ENCODE data around the gene MAPK4. TPM values are rescaled to one million over a fixed set of nuclear protein-coding genes. Genes with fewer than 3 reads are reported as not detected.

The MAPK4 gene
- total RNA-seq, result under 0.01 TPM in 1 of 2 replicates, not detected in the other

DNA sequence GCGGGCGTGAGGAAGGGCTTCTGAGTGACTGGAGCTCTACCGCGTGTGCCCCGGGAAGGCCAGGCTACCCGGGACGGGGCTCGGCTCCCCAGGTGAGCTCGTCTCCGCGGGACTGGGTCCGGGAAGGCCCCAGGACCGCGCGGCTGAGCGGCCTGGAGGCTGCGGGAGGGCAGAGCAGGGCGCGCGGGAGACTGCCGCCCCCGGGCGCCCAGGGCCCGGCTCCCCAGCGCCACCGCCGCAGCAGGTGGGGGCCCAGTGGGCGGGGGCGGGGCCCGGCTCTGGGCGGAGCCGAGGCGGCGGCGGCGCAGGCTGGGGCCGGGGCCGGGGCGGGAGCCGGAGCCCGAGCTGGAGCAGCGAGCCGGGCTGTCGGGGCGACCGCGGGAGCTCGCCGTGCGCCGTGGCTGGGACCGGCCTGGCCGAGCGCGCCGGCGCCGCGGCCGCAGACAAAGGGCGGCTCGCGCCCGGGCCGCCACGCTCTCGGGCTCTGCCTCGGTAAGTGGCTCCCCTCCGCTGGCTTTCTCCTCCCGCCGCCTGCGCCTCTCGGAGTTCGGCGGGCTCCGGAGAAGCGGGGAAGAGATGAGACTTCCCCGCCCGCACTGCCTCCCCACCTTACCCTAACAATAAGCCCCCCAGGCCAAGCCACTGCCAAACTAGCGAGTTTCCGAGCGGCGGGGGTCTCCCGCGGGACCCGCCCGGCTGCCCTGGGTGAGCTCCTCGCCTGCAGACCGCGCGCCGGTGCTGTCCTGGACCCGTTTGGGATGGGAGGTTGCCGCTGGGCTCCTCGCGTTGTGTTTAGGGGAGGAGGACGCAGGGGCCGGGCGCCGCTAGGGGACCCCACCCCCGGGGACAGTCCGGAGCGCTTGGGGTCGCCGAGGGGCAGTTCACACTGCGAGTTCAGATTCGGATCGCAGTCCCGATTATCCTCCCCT, at the start of gene MAPK4:
TSS of gene MAPK4 (plus strand) at position 336 of the 929 bp plus-strand sequence. CDS start 103,872 bp downstream, outside the sequence.

Other genes with a start within 250 kb of the MAPK4 start
- gene SKA1, start 185.0 kb upstream of the MAPK4 start, total RNA-seq, result 1.7 and 3.0 TPM in 2 replicates

Data from smooth muscle cell of the pulmonary artery (primary cell).